IPS-18c (cell line): ENCODE results near the gene NFASC.

ENCODE experiments used
- H3K4me3 ChIP-seq: 2 replicates; pipeline ENCODE4 v1.7.0; 2013; ENCODE audit warnings: low read depth, mild to moderate bottlenecking, low read length, moderate library complexity; ENCODE audit not compliant: insufficient read depth
- H3K9me3 ChIP-seq: one replicate; pipeline ENCODE4 v1.6.1; 2013; ENCODE audit warnings: mild to moderate bottlenecking, low read length, moderate library complexity; ENCODE audit not compliant: control insufficient read depth, insufficient read depth

NFASC gene

GRCh38 chr1:205065666-205066065 lies 195.0 kb downstream of the NFASC start:
- Histone ChIP-seq H3K4me3 (no peak overlapping the region), H3K9me3 (no peaks in the 10 kb centered on the region)

- Histone ChIP-seq H3K4me3 (no peak overlapping the region), H3K9me3 (no peaks in the 10 kb centered on the region)
Observed at GRCh38 chr1:205066141-205066818, 195.6 kb downstream of the NFASC start.

- H3K4me3 ChIP-seq, result no peak overlapping the region
- no peaks in the 10 kb centered on the region for H3K9me3 ChIP-seq
Observed at GRCh38 chr1:205067031-205067430, 196.4 kb downstream of the NFASC start.

- no peak overlapping the region for H3K4me3 ChIP-seq
- H3K9me3 ChIP-seq, result no peaks in the 10 kb centered on the region
Observed at GRCh38 chr1:205068001-205068400, 197.3 kb downstream of the NFASC start.

DNA sequence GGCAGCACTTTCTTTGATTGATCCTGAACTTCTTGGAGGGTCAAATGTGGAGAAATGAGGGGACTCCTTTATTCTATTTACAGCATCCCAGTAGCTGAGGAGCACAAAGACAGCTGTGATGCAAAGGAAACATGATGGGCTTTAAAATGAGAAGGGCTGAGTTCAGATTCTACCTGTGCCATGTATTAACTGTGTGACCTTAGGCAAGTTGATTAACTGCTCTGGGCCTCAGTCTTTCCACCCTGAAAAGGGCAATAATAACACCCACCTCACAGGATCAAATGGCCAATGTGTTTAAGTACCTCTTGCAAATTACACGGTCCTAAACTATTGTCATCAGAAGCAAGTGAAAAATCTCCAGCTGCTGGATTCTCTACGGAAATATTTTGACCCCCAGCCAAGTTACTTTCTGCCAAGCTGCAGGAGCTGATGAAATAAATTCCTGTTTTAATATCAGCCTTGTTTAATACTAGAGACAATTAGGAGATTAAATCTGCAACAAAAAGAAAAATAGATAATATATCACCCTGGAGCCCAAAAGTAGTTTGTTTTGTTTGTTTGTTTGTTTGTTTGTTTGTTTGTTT lies 197.9 kb downstream of the NFASC start:
- H3K4me3 ChIP-seq, result no peak overlapping the region
- H3K9me3 ChIP-seq, result no peaks in the 10 kb centered on the region

DNA sequence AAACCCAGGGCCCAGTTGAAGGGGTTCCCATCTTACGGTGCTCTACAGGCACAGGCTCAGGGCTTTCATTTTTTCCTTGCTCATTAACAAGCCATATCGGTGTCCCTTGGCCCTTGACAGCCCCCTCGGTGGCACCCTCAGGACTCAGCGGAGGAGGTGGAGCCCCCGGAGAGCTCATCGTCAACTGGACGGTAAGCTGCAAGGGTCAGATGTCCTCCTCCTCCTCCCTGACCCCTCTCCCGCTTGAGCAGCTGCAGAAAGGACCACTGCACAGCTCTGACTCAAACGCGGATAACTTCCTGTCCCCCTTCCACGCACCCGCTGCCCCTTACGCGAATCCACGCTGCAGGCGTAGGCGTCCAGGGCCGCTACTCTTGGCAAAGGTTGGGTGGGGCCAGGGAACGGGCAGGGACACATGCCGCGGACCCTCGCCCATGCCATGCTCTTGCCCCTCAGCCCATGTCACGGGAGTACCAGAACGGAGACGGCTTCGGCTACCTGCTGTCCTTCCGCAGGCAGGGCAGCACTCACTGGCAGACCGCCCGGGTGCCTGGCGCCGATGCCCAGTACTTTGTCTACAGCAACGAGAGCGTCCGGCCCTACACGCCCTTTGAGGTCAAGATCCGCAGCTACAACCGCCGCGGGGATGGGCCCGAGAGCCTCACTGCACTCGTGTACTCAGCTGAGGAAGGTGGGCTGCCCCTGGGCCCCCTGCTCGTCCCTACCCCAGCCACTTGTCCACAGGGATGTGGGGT lies 198.9 kb downstream of the NFASC start:
- no peaks in the 10 kb centered on the region for H3K9me3 ChIP-seq
- H3K4me3 ChIP-seq, result no peak overlapping the region

GRCh38 chr1:205071028-205071409 lies 200.4 kb downstream of the NFASC start:
- Histone ChIP-seq H3K9me3 (no peaks in the 10 kb centered on the region), H3K4me3 (no peak overlapping the region)

- no peaks in the 10 kb centered on the region for H3K9me3 ChIP-seq
- no peak overlapping the region for H3K4me3 ChIP-seq
Observed at GRCh38 chr1:205071801-205072200, 201.1 kb downstream of the NFASC start.

- Histone ChIP-seq H3K9me3 (no peaks in the 10 kb centered on the region), H3K4me3 (no peak overlapping the region)
Observed at GRCh38 chr1:205072286-205072685, 201.6 kb downstream of the NFASC start.
